ENCODE results near the gene RFTN1.

DNA sequence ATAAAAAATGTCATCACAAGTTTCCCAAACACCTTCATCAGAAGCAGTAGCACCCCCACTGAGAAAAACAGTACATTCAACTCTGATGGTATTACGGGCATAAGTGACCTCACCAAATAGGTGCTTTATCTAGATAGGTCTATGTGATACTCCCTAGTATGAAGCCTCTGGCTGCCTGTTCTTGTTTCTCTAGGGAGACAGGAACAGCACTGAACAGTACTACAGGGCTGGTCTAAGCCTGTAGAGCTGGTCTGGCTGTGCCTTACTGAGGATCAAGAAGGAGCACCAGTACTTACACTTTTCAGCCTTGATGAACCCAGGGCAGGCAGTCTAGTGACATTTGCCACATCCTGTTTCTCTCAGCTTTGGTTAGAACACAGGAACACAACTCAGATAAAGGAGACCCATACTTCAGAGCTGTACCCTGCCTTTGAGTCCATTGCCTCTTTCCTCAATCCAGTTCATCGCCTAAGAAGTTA, 212.6 kb downstream of the RFTN1 start:
- no peak for TF ChIP-seq POLR2A (IDR thresholded peaks at IDR 0.05)
- TF ChIP-seq, protein P1, sequence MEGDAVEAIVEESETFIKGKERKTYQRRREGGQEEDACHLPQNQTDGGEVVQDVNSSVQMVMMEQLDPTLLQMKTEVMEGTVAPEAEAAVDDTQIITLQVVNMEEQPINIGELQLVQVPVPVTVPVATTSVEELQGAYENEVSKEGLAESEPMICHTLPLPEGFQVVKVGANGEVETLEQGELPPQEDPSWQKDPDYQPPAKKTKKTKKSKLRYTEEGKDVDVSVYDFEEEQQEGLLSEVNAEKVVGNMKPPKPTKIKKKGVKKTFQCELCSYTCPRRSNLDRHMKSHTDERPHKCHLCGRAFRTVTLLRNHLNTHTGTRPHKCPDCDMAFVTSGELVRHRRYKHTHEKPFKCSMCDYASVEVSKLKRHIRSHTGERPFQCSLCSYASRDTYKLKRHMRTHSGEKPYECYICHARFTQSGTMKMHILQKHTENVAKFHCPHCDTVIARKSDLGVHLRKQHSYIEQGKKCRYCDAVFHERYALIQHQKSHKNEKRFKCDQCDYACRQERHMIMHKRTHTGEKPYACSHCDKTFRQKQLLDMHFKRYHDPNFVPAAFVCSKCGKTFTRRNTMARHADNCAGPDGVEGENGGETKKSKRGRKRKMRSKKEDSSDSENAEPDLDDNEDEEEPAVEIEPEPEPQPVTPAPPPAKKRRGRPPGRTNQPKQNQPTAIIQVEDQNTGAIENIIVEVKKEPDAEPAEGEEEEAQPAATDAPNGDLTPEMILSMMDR (IDR thresholded peaks at IDR 0.05): no peak

All from heart left ventricle (tissue), 13 donors.